MM.1S (cell line): Measurements from ENCODE around the gene EMSY.

ENCODE experiments used
- EZH2 ChIP-seq: fragments of 300-600 bp; sonication (generic); optimal IDR thresholded peaks from 2 replicates; pipeline ENCODE3; 2017; ENCODE audit warnings: low read depth, mild to moderate bottlenecking, antibody characterized with exemption, low read length, mixed read lengths
- TF ChIP-seq, protein P1 (sequence below): fragments of 300-600 bp; sonication (generic); IDR thresholded peaks from 2 replicates; pipeline ENCODE4 v1.5.1; 2016; ENCODE audit warnings: antibody characterized with exemption, low read length, mixed read lengths

DNA sequence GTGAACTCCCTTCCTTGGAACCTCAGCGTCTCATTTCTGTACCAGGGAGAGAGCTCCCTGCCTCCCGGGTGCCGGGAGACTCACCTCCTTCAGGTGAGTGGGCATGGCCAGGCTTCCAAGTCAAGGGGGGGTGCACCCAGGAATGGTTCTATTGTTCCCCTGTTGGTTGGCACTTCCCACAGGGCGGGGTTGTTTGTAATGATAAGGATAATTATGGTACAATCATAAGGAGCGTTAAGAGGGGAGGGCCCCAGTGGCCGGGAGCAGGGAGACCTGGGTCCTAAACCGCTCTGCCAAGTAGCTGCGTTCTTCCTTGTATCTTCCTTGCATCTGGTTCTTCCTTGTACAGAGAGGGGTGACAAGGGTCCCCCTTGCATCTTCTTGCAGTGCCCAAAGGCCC is 146.6 kb downstream of the EMSY start:
- TF ChIP-seq, protein P1, sequence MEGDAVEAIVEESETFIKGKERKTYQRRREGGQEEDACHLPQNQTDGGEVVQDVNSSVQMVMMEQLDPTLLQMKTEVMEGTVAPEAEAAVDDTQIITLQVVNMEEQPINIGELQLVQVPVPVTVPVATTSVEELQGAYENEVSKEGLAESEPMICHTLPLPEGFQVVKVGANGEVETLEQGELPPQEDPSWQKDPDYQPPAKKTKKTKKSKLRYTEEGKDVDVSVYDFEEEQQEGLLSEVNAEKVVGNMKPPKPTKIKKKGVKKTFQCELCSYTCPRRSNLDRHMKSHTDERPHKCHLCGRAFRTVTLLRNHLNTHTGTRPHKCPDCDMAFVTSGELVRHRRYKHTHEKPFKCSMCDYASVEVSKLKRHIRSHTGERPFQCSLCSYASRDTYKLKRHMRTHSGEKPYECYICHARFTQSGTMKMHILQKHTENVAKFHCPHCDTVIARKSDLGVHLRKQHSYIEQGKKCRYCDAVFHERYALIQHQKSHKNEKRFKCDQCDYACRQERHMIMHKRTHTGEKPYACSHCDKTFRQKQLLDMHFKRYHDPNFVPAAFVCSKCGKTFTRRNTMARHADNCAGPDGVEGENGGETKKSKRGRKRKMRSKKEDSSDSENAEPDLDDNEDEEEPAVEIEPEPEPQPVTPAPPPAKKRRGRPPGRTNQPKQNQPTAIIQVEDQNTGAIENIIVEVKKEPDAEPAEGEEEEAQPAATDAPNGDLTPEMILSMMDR: no peak
- no peak for TF ChIP-seq EZH2
